H1 (cell line): ENCODE measurements around the gene ADH1C. TPM values are rescaled to one million over a fixed set of nuclear protein-coding genes. Genes with fewer than 3 reads are reported as not detected.
"Not testable (repeated sequence)": the region's sequence is repeated elsewhere in the genome, so short reads cannot be mapped to it uniquely, and the experiment has no call there.

Experiments
- CTCF ChIA-PET: fragments of 300-600 bp; sonication (Branson Sonifier 250); formaldehyde crosslinking; loops from one replicate; lab custom pipeline; 2021; ENCODE audit not compliant: partially characterized antibody; lab: Charles Lee
- POLR2A ChIA-PET: fragments of 300-600 bp; sonication (Branson Sonifier 250); formaldehyde crosslinking; loops from one replicate; lab custom pipeline; 2021; ENCODE audit warnings: inconsistent platforms; ENCODE audit not compliant: partially characterized antibody; lab: Charles Lee
- DNase-seq, 2 experiments: peaks; one replicate each; pipeline versions ENCODE4 v3.0.0 to v3.0.0-alpha.2; 2010 to 2022; ENCODE audit warnings: low spot score in 2 of 2, low read depth in 1 of 2, mixed read lengths in 1 of 2
- FAIRE-seq: peaks from 2 replicates; lab custom pipeline; 2011; peaks lifted over from hg19 to GRCh38; lab: Jason Lieb, UNC
- H2AFZ ChIP-seq: 2 replicates; pipeline ENCODE4 v1.8.1; 2012; ENCODE audit warnings: low read length, inconsistent platforms
- H2AK5ac ChIP-seq: 2 replicates; pipeline ENCODE4 v1.6.1; 2013; ENCODE audit warnings: low read depth, low read length
- H2BK120ac ChIP-seq: replicated peaks from 2 replicates; pipeline ENCODE3; 2013; ENCODE audit warnings: low read depth, low read length, inconsistent platforms
- H2BK12ac ChIP-seq: 2 replicates; pipeline ENCODE4 v1.6.1; 2013; ENCODE audit warnings: low read depth, low read length
- H2BK15ac ChIP-seq: 2 replicates; pipeline ENCODE4 v1.6.1; 2013; ENCODE audit warnings: low read length
- H2BK20ac ChIP-seq: 2 replicates; pipeline ENCODE4 v1.6.1; 2013; ENCODE audit warnings: low read length
- H2BK5ac ChIP-seq: 2 replicates; pipeline ENCODE4 v1.6.1; 2013; ENCODE audit warnings: low read depth, low read length
- H3K14ac ChIP-seq: 2 replicates; pipeline ENCODE4 v1.6.1; 2013; ENCODE audit warnings: inconsistent platforms; ENCODE audit not compliant: insufficient read length
- H3K18ac ChIP-seq: 2 replicates; pipeline ENCODE4 v1.6.1; 2013; ENCODE audit warnings: low read length; ENCODE audit errors: extremely low read depth
- H3K23ac ChIP-seq: 2 replicates; pipeline ENCODE4 v1.6.1; 2013; ENCODE audit warnings: inconsistent platforms; ENCODE audit not compliant: insufficient read length
- H3K23me2 ChIP-seq: 2 replicates; pipeline ENCODE4 v1.6.1; 2013; ENCODE audit warnings: low read depth, low read length
- H3K27ac ChIP-seq: 2 replicates; pipeline ENCODE4 v1.6.1; 2011; ENCODE audit warnings: low read depth, low read length, inconsistent platforms
- H3K27me3 ChIP-seq, 4 experiments: replicated peaks in 1 of 4; 1 replicate in 1 of 4; 2 replicates in 3 of 4; pipeline versions ENCODE4 v1.6.1 to v1.8.1; 2011 to 2013; ENCODE audit warnings: low read length in 3 of 4, mild to moderate bottlenecking in 3 of 4, inconsistent platforms in 2 of 4, mixed read lengths in 2 of 4, moderate library complexity in 1 of 4; ENCODE audit not compliant: control insufficient read depth in 3 of 4, insufficient read depth in 3 of 4; ENCODE audit errors: extremely low read depth in 1 of 4
- H3K36me3 ChIP-seq, 4 experiments: 2 replicates each; pipeline versions ENCODE4 v1.6.1 to v1.8.1; 2011 to 2013; ENCODE audit warnings: mild to moderate bottlenecking in 4 of 4, low read length in 3 of 4, moderate library complexity in 2 of 4, control low read depth in 1 of 4, inconsistent platforms in 1 of 4; ENCODE audit not compliant: insufficient read depth in 4 of 4, control insufficient read depth in 2 of 4
- H3K4ac ChIP-seq: replicated peaks from 2 replicates; pipeline ENCODE3; 2013; ENCODE audit warnings: low read length, low read depth, mixed read lengths, inconsistent platforms; ENCODE audit not compliant: insufficient read length
- H3K4me1 ChIP-seq, 4 experiments: replicated peaks in 1 of 4; 1 replicate in 1 of 4; 2 replicates in 3 of 4; pipeline versions ENCODE4 v1.6.1 to v1.8.1; 2011 to 2013; ENCODE audit warnings: low read length in 3 of 4, inconsistent platforms in 2 of 4, mixed read lengths in 1 of 4; ENCODE audit not compliant: insufficient read depth in 4 of 4, control insufficient read depth in 3 of 4
- H3K4me2 ChIP-seq, 2 experiments: 2 replicates each; pipeline versions ENCODE4 v1.6.1 to v1.8.1; 2011 to 2013; ENCODE audit warnings: low read depth in 2 of 2, low read length in 2 of 2, control low read depth in 1 of 2, inconsistent platforms in 1 of 2, mild to moderate bottlenecking in 1 of 2; ENCODE audit not compliant: insufficient read depth in 1 of 2
- H3K4me3 ChIP-seq, 4 experiments: fragments of 200-600, 300-600 bp in 1 of 4; sonication (generic), shearing (Covaris generic), sonication (Bioruptor Twin) in 1 of 4; 2 replicates each; pipeline versions ENCODE4 v1.5.1 to v1.8.1; 2011 to 2016; ENCODE audit warnings: low read length in 4 of 4, low read depth in 3 of 4, control low read depth in 2 of 4, inconsistent platforms in 2 of 4, mild to moderate bottlenecking in 2 of 4, mixed read lengths in 1 of 4, moderate library complexity in 1 of 4; ENCODE audit not compliant: insufficient read depth in 2 of 4; ENCODE audit errors: extremely low read depth in 1 of 4
- H3K56ac ChIP-seq: replicated peaks from 2 replicates; pipeline ENCODE3; 2013; ENCODE audit warnings: low read depth, mild to moderate bottlenecking, mixed read lengths, low read length, inconsistent platforms; ENCODE audit not compliant: insufficient read length
- H3K79me1 ChIP-seq: 2 replicates; pipeline ENCODE4 v1.6.1; 2013; ENCODE audit warnings: low read depth, low read length, control low read depth
- H3K79me2 ChIP-seq, 2 experiments: 2 replicates each; pipeline versions ENCODE4 v1.6.1 to v1.8.1; 2012 to 2013; ENCODE audit warnings: low read length in 2 of 2, mild to moderate bottlenecking in 2 of 2, inconsistent platforms in 1 of 2; ENCODE audit not compliant: insufficient read depth in 2 of 2, control insufficient read depth in 1 of 2
- H3K9ac ChIP-seq, 4 experiments: replicated peaks in 1 of 4; 1 replicate in 1 of 4; 2 replicates in 3 of 4; pipeline versions ENCODE4 v1.6.1 to v1.8.1; 2011 to 2013; ENCODE audit warnings: low read depth in 3 of 4, low read length in 3 of 4, control low read depth in 2 of 4, mild to moderate bottlenecking in 2 of 4, moderate library complexity in 2 of 4, inconsistent platforms in 1 of 4; ENCODE audit errors: extremely low read depth in 1 of 4
- H3K9me3 ChIP-seq, 2 experiments: 2 replicates each; pipeline versions ENCODE4 v1.6.1 to v1.8.1; 2012 to 2013; ENCODE audit warnings: mild to moderate bottlenecking in 2 of 2, moderate library complexity in 2 of 2, control low read depth in 1 of 2, inconsistent platforms in 1 of 2, low read depth in 1 of 2, low read length in 1 of 2, mixed read lengths in 1 of 2; ENCODE audit not compliant: insufficient read depth in 2 of 2
- H4K20me1 ChIP-seq, 2 experiments: replicated peaks in 1 of 2; 2 replicates each; pipeline versions ENCODE3 to v1.8.1; 2011 to 2013; ENCODE audit warnings: inconsistent platforms in 2 of 2, low read length in 2 of 2, mild to moderate bottlenecking in 1 of 2; ENCODE audit not compliant: insufficient read depth in 2 of 2, control insufficient read depth in 1 of 2
- H4K5ac ChIP-seq: 2 replicates; pipeline ENCODE4 v1.6.1; 2013; ENCODE audit warnings: low read length, low read depth, mixed read lengths, inconsistent platforms; ENCODE audit not compliant: insufficient read length
- H4K8ac ChIP-seq: 2 replicates; pipeline ENCODE4 v1.8.0; 2013; ENCODE audit warnings: mild to moderate bottlenecking, moderate library complexity, low read length, inconsistent platforms; ENCODE audit not compliant: insufficient read depth; ENCODE audit errors: extremely low read depth
- H4K91ac ChIP-seq: replicated peaks from 2 replicates; pipeline ENCODE3; 2013; ENCODE audit warnings: low read length, mixed read lengths, inconsistent platforms; ENCODE audit not compliant: insufficient read length
- WGBS, 2 experiments: shearing (Covaris generic) in 1 of 2; methylation state at CpG; one replicate each; pipeline versions ENCODE4 v1.1.6 to v1.1.7; 2013 to 2015; ENCODE audit warnings: low lambda C conversion rate in 2 of 2, mixed read lengths in 2 of 2, inconsistent platforms in 1 of 2, low coverage in 1 of 2, missing lambda C conversion rate in 1 of 2; ENCODE audit not compliant: insufficient replicate concordance in 2 of 2, insufficient coverage in 1 of 2, insufficient read length in 1 of 2; ENCODE audit errors: extremely low coverage in 1 of 2, missing lambda C conversion rate in 1 of 2; 5-methylcytosine and 5-hydroxymethylcytosine counted together
- polyA plus RNA-seq, 7 experiments: library from polyadenylated mRNA; depleted of rRNA in 3 of 7; stranded (reverse) in 5 of 7; unstranded in 2 of 7; fragments of >200 nt in 5 of 7; fragments of 200-250 nt in 2 of 7; gene quantifications; 1 replicate in 5 of 7; 2 replicates in 1 of 7; 4 replicates in 1 of 7; pipeline versions ENCODE4 v1.2.1 to v1.2.3, GENCODE V29; 2011 to 2013; ENCODE audit warnings: missing spikeins in 2 of 7, mixed read lengths in 2 of 7
- total RNA-seq: library from RNA; stranded (reverse); fragmentation: NEBNext Ultra II Directional; extraction: Animal tissue kit (Norgen Biotek cat#: 25700); gene quantifications from 2 replicates; pipeline ENCODE4 v1.2.1, GENCODE V29; 2021

Gene ADH1C
- total and polyA plus RNA-seq, 2 of the 8 experiments (the other 6 are each of a cell fraction or from before 2014, with no cell fraction given): not detected

GRCh38 chr4:99342624-99343023, 9.9 kb downstream of the ADH1C start:
- H3K9ac ChIP-seq, H2AK5ac ChIP-seq, FAIRE-seq, H4K8ac ChIP-seq, H3K23ac ChIP-seq, H2BK15ac ChIP-seq, H3K23me2 ChIP-seq, H4K91ac ChIP-seq, POLR2A ChIA-PET, DNase-seq, H3K27ac ChIP-seq, H3K4me1 ChIP-seq, H3K4me2 ChIP-seq, H2BK20ac ChIP-seq, H2BK12ac ChIP-seq, H3K79me1 ChIP-seq, H3K9me3 ChIP-seq, H2AFZ ChIP-seq, H2BK120ac ChIP-seq, H3K4ac ChIP-seq, H4K20me1 ChIP-seq, H3K36me3 ChIP-seq, H3K27me3 ChIP-seq, H3K18ac ChIP-seq, H3K56ac ChIP-seq, H3K79me2 ChIP-seq, H4K5ac ChIP-seq, H2BK5ac ChIP-seq, H3K14ac ChIP-seq, H3K4me3 ChIP-seq: not testable (repeated sequence)
- WGBS, 2 experiments: 56% methylated on average over 7 of the region's 7 CpGs; no CpG with 5 or more reads in 1 of the 2 experiments
- CTCF ChIA-PET: interaction anchor here (1.0 kb wide), 1 partner anchor 35 kb away, joined by 3 read pairs; no protein-coding TSS in a partner anchor
